HG02798 (cell line): ENCODE data around the gene DIDO1.

Source experiments
- ATAC-seq: cut with Tn5 transposase; IDR thresholded peaks from one replicate; pipeline ENCODE4 v1.9.1; 2021; ENCODE audit warnings: mild to moderate bottlenecking; ENCODE audit not compliant: unreplicated experiment, poor library complexity

DIDO1 gene

GRCh38 chr20:62840244-62841197 is 85.8 kb downstream of the DIDO1 start:
- no peak for ATAC-seq

GRCh38 chr20:62839816-62840215 is 86.5 kb downstream of the DIDO1 start:
- ATAC-seq: no peak

GRCh38 chr20:62839261-62839660 is 87.0 kb downstream of the DIDO1 start:
- ATAC-seq: no peak

- ATAC-seq: peak; percentile 68
Measured at GRCh38 chr20:62838128-62838891, 88.0 kb downstream of the DIDO1 start.

- no peak for ATAC-seq
Measured at GRCh38 chr20:62837790-62838127, 88.5 kb downstream of the DIDO1 start.

GRCh38 chr20:62836967-62837490 is 89.3 kb downstream of the DIDO1 start:
- ATAC-seq: no peak

- ATAC-seq: no peak
Measured at GRCh38 chr20:62835931-62836861, 90.1 kb downstream of the DIDO1 start.

GRCh38 chr20:62834967-62835730 is 91.2 kb downstream of the DIDO1 start:
- ATAC-seq: no peak

- ATAC-seq: no peak
Measured at GRCh38 chr20:62832951-62833391, 93.3 kb downstream of the DIDO1 start.

- ATAC-seq: no peak
Measured at GRCh38 chr20:62832212-62832922, 93.9 kb downstream of the DIDO1 start.

GRCh38 chr20:62831854-62832211 is 94.5 kb downstream of the DIDO1 start:
- ATAC-seq: no peak

- no peak for ATAC-seq
Measured at GRCh38 chr20:62831361-62831788, 94.9 kb downstream of the DIDO1 start.

GRCh38 chr20:62830821-62831220 is 95.5 kb downstream of the DIDO1 start:
- no peak for ATAC-seq

- no peak for ATAC-seq
Measured at GRCh38 chr20:62830251-62830650, 96.1 kb downstream of the DIDO1 start.

- no peak for ATAC-seq
Measured at GRCh38 chr20:62829231-62830230, 96.8 kb downstream of the DIDO1 start.

- ATAC-seq: no peak
Measured at GRCh38 chr20:62828511-62829230, 97.6 kb downstream of the DIDO1 start.

GRCh38 chr20:62828051-62828450 is 98.3 kb downstream of the DIDO1 start:
- no peak for ATAC-seq
